Measurements from ENCODE around the gene VSIG10L.

The VSIG10L gene

DNA sequence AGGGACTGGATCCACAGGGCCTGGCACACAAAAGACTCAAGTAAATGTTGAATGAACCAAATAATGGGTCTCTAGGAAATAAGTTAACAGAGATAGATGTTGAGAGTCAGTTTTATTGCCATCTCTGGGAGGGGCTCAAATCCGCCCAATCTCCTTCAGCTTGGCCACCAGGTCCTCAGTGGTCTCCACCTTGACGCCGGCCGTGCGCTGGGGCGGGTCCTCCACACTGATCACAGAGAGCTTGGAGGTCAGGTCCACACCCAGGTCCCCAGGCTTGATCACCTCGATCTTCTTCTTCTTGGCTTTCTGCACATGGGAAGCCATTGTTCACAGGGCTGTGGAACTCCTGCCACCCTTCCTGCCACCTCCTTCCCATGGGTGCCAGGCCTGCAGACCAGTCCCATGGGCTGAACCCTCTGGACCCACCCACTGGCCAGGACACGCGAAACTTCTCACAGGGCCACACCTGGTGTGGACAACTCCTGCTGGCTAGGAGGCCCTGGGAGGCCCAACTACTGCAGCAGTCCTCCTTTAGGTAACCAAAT, 3.2 kb upstream of the VSIG10L start:
- no peak for TF ChIP-seq CTCF (IDR thresholded peaks at IDR 0.05; ENCODE audit: low read depth, low read length, missing control alignments)
- no peak for DNase-seq (ENCODE audit: low read depth)
- H3K4me3 ChIP-seq (ENCODE audit: low read depth, low read length), result no peak overlapping the region

DNA sequence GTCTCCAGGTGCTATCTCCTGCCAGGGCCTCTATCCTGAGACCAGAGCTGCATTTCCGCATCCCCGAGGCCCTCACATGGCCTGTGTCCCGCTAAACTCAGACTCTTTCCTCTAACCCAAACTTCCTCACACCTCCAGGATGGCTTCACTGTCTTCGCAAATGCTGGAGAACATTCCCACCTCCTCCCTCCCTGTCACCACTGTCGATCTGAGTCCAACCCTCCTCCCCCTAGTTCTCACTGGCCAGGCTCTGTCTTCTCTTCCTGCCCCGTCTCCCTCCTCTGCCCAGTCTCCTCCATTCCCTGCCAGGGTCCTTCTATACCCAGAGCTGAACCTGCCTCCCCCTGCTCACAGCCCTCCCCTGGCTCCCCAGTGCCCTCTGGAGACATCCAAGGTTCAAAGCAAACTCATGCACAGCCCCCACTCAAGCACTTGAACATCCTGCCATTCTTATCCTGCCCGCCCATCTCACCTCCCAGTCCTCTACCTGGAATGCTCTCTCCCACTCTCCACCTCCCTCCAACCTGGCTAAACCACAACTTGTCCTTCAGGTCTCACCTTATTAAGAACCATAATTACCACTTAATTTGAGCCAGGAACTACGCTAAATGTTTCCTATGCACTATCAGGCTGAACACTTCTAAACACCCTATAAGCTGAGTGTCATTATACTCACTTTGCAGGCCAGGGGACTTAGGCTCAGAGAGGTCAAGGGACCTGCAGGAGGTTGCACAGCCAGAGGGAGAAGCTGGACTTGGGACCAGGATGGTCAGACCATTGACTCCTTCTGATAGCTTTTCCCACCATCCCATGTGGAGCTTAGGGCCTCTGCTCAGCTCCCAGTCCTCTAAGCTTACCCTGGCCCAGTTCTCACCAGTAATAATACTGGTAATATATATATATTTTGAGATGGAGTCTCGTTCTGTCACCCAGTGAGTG, 961 bp upstream of the VSIG10L start:
- no peak for DNase-seq (ENCODE audit: low read depth)
- TF ChIP-seq CTCF (IDR thresholded peaks at IDR 0.05; ENCODE audit: low read depth, low read length, missing control alignments), result no peak

GRCh38 chr19:51341066-51341465, 873 bp downstream of the VSIG10L start:
- no peak for TF ChIP-seq CTCF (IDR thresholded peaks at IDR 0.05; ENCODE audit: low read depth, low read length, missing control alignments)
- no peak for DNase-seq (ENCODE audit: low read depth)
- no peak overlapping the region for H3K4me3 ChIP-seq (ENCODE audit: low read depth, low read length)

More for the DNA sequence above, 961 bp upstream of the VSIG10L start:
- no peak overlapping the region for H3K4me3 ChIP-seq (ENCODE audit: low read depth, low read length)

GRCh38 chr19:51339687-51340656, 2.0 kb downstream of the VSIG10L start:
- DNase-seq (ENCODE audit: low read depth), result peak; percentile 81
- peak overlapping the region; percentile 77 for H3K4me3 ChIP-seq (ENCODE audit: low read depth, low read length)
- peak; percentile 38 for TF ChIP-seq CTCF (IDR thresholded peaks at IDR 0.05; ENCODE audit: low read depth, low read length, missing control alignments)

DNA sequence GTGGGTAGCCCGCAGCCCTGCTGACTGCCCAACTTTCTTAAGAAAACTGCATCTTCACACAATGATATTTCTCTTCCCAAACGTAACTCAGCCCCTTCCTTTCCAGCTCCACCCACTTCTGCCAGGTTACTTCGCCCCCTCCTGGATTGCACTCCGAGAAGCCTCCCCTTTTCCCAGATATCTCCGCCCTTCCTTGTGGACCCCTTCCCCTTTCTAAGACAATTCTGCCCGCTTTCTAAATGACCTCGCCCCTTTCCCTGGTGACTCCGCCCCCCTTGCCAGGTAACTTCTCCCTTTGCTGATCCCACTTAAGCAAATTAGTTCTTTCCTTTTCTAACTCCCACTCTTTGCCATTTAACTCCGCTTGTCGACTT, 2.6 kb downstream of the VSIG10L start:
- DNase-seq (ENCODE audit: low read depth), result no peak
- TF ChIP-seq CTCF (IDR thresholded peaks at IDR 0.05; ENCODE audit: low read depth, low read length, missing control alignments), result no peak
- H3K4me3 ChIP-seq (ENCODE audit: low read depth, low read length), result peak overlapping the region; percentile 77

GRCh38 chr19:51338563-51339312, 3.2 kb downstream of the VSIG10L start:
- H3K4me3 ChIP-seq (ENCODE audit: low read depth, low read length), result peak overlapping the region; percentile 77
- peak; percentile 80 for TF ChIP-seq CTCF (IDR thresholded peaks at IDR 0.05; ENCODE audit: low read depth, low read length, missing control alignments)
- no peak for DNase-seq (ENCODE audit: low read depth)
